Endodermal cell (in vitro differentiated cells): Measurements from ENCODE around the gene AUTS2. TPM values are rescaled to one million over a fixed set of nuclear protein-coding genes. Genes with fewer than 3 reads are reported as not detected.
A peak's percentile ranks its signal among the peaks of the same experiment; 100 is the strongest.
"Not testable (repeated sequence)": the region's sequence is repeated elsewhere in the genome, so short reads cannot be mapped to it uniquely, and the experiment has no call there.

ENCODE experiments used
- DNase-seq: peaks from one replicate; pipeline ENCODE4 v3.0.0-alpha.2; 2017
- H3K27ac ChIP-seq: 2 replicates; pipeline ENCODE4 v1.5.1; 2013; ENCODE audit warnings: mild to moderate bottlenecking, low read depth, low read length, moderate library complexity
- H3K27me3 ChIP-seq: 2 replicates; pipeline ENCODE4 v1.6.1; 2013; ENCODE audit warnings: mild to moderate bottlenecking, low read length, moderate library complexity; ENCODE audit not compliant: insufficient read depth, control insufficient read depth, poor library complexity, severe bottlenecking
- H3K36me3 ChIP-seq: 2 replicates; pipeline ENCODE4 v1.7.0; 2013; ENCODE audit warnings: mild to moderate bottlenecking, low read length, moderate library complexity; ENCODE audit not compliant: control insufficient read depth, insufficient read depth
- H3K4me1 ChIP-seq: one replicate; pipeline ENCODE4 v1.7.0; 2013; ENCODE audit warnings: low read length; ENCODE audit not compliant: control insufficient read depth, insufficient read depth
- H3K4me3 ChIP-seq: 2 replicates; pipeline ENCODE4 v1.5.1; 2013; ENCODE audit warnings: mild to moderate bottlenecking, low read length, moderate library complexity
- H3K9ac ChIP-seq: 2 replicates; pipeline ENCODE4 v1.6.1; 2013; ENCODE audit warnings: mild to moderate bottlenecking, low read length, moderate library complexity; ENCODE audit not compliant: poor library complexity, severe bottlenecking; ENCODE audit errors: extremely low read depth
- H3K9me3 ChIP-seq: 2 replicates; pipeline ENCODE4 v1.6.1; 2013; ENCODE audit warnings: mild to moderate bottlenecking, low read length, moderate library complexity; ENCODE audit not compliant: control insufficient read depth
- H3K27ac Mint-ChIP-seq: 2 replicates; pipeline ENCODE4 v1.8.0; 2020; ENCODE audit warnings: mixed read lengths
- H3K27me3 Mint-ChIP-seq: 2 replicates; pipeline ENCODE4 v1.8.0; 2021; ENCODE audit warnings: mild to moderate bottlenecking, mixed read lengths; ENCODE audit not compliant: insufficient read depth
- H3K36me3 Mint-ChIP-seq: 2 replicates; pipeline ENCODE4 v1.8.0; 2020; ENCODE audit warnings: low read depth, mixed read lengths
- H3K4me1 Mint-ChIP-seq: 2 replicates; pipeline ENCODE4 v1.8.0; 2020; ENCODE audit warnings: mixed read lengths
- H3K4me3 Mint-ChIP-seq: 2 replicates; pipeline ENCODE4 v1.8.0; 2020; ENCODE audit warnings: mild to moderate bottlenecking, moderate library complexity, mixed read lengths
- H3K9me3 Mint-ChIP-seq: 2 replicates; pipeline ENCODE4 v1.8.0; 2020; ENCODE audit warnings: mild to moderate bottlenecking, mixed read lengths
- WGBS, 2 experiments: methylation state at CpG; one replicate each; pipeline versions ENCODE4 v1.1.5 to v1.1.7; 2013; ENCODE audit warnings: missing lambda C conversion rate in 2 of 2, mixed read lengths in 1 of 2; ENCODE audit not compliant: insufficient coverage in 1 of 2, insufficient read length in 1 of 2; 5-methylcytosine and 5-hydroxymethylcytosine counted together
- total RNA-seq, 2 donors: library from RNA; stranded (reverse); fragmentation: NEBNext Ultra II Directional in 1 of 2; extraction: Animal tissue kit (Norgen Biotek cat#: 25700) in 1 of 2; gene quantifications; 2 replicates in 1 of 2; 3 replicates in 1 of 2; pipeline ENCODE4 v1.2.1, GENCODE V29; 2021
- TF ChIP-seq, protein P1 (sequence below): fragments of 200-600 bp; sonication (generic); conservative IDR thresholded peaks from 2 replicates; pipeline ENCODE4 v1.5.0; 2021; ENCODE audit warnings: antibody characterized with exemption, mild to moderate bottlenecking

Gene AUTS2
- total RNA-seq, 2 donors from 2014 or later: 76.8 to 106 TPM

DNA sequence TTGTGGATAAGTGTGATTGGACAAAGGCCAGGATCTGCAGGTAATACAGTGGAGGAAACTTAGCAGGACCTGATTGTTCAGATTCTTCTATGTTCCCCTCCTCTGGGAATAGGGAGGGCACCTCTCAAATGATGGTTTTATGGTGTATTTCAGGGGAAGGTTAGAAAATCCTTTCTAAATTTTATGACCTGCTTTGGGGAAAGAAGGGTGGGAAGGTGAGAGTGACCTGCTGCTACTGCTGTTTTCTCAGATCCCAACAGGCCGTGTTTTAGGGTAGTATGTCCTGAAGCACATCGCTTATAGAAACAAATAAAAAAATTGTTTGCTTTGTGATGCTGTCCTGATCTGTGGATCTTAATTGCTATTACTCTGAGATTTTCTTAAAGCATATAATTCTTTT lies 1129.6 kb downstream of the AUTS2 start:
- DNase-seq: no peak
- TF ChIP-seq, protein P1, sequence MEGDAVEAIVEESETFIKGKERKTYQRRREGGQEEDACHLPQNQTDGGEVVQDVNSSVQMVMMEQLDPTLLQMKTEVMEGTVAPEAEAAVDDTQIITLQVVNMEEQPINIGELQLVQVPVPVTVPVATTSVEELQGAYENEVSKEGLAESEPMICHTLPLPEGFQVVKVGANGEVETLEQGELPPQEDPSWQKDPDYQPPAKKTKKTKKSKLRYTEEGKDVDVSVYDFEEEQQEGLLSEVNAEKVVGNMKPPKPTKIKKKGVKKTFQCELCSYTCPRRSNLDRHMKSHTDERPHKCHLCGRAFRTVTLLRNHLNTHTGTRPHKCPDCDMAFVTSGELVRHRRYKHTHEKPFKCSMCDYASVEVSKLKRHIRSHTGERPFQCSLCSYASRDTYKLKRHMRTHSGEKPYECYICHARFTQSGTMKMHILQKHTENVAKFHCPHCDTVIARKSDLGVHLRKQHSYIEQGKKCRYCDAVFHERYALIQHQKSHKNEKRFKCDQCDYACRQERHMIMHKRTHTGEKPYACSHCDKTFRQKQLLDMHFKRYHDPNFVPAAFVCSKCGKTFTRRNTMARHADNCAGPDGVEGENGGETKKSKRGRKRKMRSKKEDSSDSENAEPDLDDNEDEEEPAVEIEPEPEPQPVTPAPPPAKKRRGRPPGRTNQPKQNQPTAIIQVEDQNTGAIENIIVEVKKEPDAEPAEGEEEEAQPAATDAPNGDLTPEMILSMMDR: no peak
- Mint-ChIP-seq H3K9me3 (peaks cover 3% of the 10 kb centered on the region), H3K4me3 (no peak overlapping the region), H3K4me1 (peaks cover 40% of the 10 kb centered on the region), H3K36me3 (peaks cover 14% of the 10 kb centered on the region), H3K27me3 (no peaks in the 10 kb centered on the region), H3K27ac (no peak overlapping the region)
- Histone ChIP-seq H3K4me1 (peaks cover 8% of the 10 kb centered on the region), H3K4me3 (no peak overlapping the region), H3K27me3 (no peaks in the 10 kb centered on the region), H3K36me3 (peaks cover 34% of the 10 kb centered on the region), H3K9ac (no peak overlapping the region), H3K9me3 (peaks cover 12% of the 10 kb centered on the region), H3K27ac (no peak overlapping the region)
- whole genome bisulfite sequencing, 2 experiments: 88 to 100% methylated on average over 1 to 2 of the region's 2 CpGs

GRCh38 chr7:70728872-70729552 lies 1130.7 kb downstream of the AUTS2 start:
- Mint-ChIP-seq H3K27ac (peak overlapping the region; percentile 31), H3K27me3 (no peaks in the 10 kb centered on the region), H3K4me1 (peaks cover 40% of the 10 kb centered on the region), H3K9me3 (peaks cover 3% of the 10 kb centered on the region), H3K36me3 (peaks cover 16% of the 10 kb centered on the region), H3K4me3 (peak overlapping the region; percentile 30)
- peaks cover 29% of the 10 kb centered on the region for H3K36me3 ChIP-seq
- no peak overlapping the region for H3K4me3 ChIP-seq
- peaks cover 8% of the 10 kb centered on the region for H3K4me1 ChIP-seq
- H3K27ac ChIP-seq: peak overlapping the region; percentile 8
- H3K27me3 ChIP-seq: no peaks in the 10 kb centered on the region
- TF ChIP-seq, protein P1: no peak
- no peak overlapping the region for H3K9ac ChIP-seq
- H3K9me3 ChIP-seq: peaks cover 12% of the 10 kb centered on the region
- peak; percentile 93 for DNase-seq
- WGBS, 2 experiments: 23 to 36% methylated on average over 9 to 13 of the region's 13 CpGs

- not testable (repeated sequence) for DNase-seq, H3K4me1 ChIP-seq, H3K27ac Mint-ChIP-seq, H3K9me3 Mint-ChIP-seq, H3K4me3 ChIP-seq, H3K27me3 Mint-ChIP-seq, H3K27me3 ChIP-seq, H3K9ac ChIP-seq, H3K27ac ChIP-seq
- H3K4me1 Mint-ChIP-seq: peaks cover 40% of the 10 kb centered on the region
- Histone ChIP-seq H3K36me3 (peaks cover 32% of the 10 kb centered on the region), H3K9me3 (peaks cover 12% of the 10 kb centered on the region)
- WGBS, 2 experiments: 93 to 99% methylated on average over 9 to 13 of the region's 13 CpGs
- peaks cover 18% of the 10 kb centered on the region for H3K36me3 Mint-ChIP-seq
- peak overlapping the region; percentile 30 for H3K4me3 Mint-ChIP-seq
Measured at GRCh38 chr7:70729553-70730157, 1131.4 kb downstream of the AUTS2 start.
